GM21619 (cell line): ENCODE data around the gene XPNPEP1.

Source experiments
- ATAC-seq: cut with Tn5 transposase; IDR thresholded peaks from one replicate; pipeline ENCODE4 v1.9.1; 2021; ENCODE audit not compliant: unreplicated experiment

Gene XPNPEP1

DNA sequence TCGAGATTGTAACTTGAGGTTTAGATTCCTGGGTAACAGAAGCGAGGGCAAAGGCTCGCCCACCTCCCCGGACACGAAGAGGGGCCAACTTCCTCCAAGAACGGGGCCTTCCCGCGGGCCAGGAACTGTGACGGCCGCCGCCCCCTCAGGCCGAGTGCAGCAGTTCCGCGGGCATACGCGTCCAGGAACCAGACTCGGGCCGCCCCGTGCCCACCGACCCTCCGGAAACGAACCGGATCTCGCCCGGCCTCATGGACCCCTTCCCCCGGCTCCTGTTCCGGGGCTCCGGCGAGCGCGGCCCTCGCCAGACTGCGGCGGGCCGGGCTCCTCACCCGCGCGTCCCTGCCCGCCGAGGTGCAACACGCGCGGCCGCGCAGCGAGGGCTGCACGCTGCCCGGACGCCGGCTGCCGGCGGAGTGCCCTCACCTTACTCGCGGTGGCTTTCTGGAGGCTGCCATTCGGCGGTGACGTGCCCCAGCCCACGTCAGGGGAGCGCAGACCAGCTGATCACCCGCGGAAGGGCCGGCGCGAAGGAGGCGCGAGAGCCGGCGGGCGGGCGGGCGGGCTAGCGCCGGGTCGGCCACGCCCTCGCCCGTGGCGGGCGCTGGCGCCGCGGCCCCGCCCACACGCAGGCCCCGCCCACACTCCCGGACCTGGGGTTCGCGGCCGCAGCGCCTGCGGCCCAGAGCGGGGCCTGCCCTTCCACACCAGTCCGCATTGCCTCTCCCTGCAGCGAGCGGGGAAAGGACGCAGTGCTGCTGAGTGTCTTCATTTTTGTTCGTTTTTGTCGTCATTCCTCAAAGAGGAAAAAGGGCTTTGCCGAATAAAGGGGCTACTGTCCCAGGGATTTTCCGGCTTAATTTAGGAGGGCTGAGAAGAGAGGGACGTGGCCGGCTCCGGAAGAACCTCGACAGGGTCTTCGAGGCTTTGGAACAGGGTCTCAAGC is at the start of gene XPNPEP1:
XPNPEP1 (minus strand) TSS at position 536 of the 946 bp plus-strand sequence; CDS start at position 458, 78 bp downstream.
- ATAC-seq = peak; percentile 95

DNA sequence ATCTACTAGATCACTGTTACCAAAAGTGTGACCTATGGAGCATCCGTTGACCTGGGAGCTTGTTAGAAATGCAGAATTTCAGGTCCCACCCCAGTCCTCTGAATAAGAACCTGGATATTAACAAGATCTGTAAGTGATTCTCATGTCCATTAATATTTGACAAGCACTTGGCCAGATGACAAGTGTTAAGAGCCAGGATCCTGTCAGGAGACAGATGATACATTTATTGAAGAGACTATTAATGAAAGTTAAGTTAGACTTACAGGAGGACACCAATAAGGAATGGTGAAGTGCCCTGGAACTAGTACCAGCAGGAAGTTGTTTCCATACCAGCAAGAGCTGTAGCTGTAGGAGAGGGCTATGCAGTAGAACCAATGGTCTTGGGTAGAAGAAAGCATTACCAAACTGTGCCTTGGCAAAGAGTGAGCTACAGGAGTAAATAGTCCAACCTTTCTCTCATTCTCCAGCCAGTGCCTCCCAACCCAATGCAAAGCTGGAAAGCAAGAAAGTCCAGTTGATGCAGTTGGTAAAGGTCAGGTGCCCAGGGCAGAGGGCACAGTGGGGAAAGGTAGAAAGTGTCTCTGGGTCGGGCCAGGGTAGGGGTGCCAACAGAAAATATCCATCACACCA is 49.2 kb upstream of the XPNPEP1 start:
- no peak for ATAC-seq

DNA sequence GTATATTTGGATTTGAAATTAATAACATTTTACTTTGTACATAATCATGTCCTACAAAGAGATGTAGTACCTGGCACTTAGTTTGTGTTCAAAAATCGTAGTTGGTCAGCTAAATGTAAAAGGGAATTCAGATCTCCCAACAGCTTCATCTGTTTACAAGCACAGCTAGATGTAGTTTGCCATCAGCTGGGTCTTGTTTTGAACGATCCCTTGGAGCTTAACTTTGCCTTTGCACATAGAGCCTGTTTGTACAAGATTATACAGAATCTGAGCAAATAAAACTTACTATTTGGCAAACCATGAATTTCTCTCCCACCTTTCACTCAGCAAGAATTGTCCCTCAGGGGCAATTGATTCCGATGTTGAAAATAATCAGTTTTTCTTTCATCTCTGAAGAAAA is 48.3 kb upstream of the XPNPEP1 start:
- no peak for ATAC-seq

DNA sequence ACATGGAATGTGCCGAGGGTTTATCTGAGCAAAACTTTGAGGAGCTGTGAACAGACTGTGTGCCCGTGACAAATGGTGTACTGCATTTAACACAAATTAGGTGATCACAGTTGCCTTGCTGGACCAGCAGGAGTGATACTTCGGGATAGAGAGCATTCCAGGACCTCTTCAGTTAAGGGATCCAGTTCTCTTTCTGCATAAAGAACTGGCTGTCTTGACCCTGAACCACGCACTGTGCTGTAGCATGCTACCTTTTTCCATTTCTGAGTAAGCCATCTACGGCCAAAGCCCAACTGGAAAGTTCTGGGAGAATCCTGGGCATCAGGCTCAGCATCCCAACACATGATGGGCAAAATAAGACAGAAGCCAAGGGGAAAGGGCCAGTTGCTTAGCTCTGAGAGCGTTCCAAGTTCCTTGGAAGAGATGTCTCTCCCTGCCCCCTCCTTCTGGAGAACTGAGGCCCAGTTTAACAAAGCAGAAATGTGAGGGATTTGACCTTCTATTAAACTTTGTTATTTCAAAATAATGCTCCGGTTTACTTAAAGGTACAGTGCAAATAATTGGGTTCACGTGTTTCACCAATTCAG is 46.5 kb upstream of the XPNPEP1 start:
- no peak for ATAC-seq

DNA sequence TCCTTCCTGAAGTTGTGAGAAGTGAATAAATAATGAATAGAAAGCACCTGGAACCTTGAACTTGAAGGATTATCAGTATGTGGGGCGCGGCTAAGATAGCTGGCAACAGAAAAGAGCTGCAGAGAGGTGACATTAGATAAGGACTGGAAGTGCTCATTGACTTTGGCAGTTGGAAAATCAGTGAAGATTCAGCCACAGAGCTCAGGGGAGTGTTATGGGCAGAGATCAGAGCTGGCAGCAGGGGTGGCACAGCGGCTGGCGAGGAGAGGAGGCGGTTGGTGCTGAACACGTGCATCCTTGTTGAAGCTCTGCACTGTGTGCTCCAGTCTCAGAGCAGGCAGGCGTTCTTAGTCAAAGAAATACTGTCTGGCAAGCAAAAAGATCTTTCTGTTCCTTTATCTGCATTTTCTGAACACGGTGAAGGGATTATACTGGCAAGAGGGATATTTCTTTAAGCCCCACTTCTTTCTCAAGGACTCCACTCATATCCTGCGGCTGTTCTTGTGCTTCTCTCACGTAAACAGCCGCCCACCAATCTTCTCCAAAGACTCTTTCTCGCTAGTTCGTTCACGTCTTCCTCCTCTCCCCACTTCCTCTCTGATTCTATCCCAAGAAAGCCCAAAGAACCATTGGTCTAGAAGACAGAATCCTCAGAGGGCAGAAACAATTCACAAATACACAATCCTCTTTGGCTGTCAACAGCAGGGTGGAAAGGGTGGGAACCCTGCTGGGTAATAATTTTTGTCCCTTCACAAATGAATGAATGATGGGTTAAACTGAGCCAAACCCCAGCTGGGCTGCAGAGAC is 45.8 kb upstream of the XPNPEP1 start:
- ATAC-seq = no peak

DNA sequence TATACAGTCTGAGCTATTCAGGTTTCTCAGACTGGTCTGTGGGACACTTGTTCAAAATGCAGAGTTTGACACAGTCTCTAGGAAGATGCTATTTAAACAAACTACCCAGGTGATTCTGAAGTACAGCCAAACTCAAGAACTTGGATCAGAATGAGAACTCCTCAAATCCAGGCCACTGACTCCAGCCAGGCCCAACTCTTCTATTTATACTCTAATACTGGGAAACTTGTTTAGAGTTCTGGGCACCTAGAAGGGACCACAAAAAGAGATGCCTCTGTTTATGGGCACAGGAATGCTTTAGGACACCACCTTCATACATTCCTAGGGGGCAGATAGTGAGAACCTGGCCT is 44.4 kb upstream of the XPNPEP1 start:
- ATAC-seq = no peak

DNA sequence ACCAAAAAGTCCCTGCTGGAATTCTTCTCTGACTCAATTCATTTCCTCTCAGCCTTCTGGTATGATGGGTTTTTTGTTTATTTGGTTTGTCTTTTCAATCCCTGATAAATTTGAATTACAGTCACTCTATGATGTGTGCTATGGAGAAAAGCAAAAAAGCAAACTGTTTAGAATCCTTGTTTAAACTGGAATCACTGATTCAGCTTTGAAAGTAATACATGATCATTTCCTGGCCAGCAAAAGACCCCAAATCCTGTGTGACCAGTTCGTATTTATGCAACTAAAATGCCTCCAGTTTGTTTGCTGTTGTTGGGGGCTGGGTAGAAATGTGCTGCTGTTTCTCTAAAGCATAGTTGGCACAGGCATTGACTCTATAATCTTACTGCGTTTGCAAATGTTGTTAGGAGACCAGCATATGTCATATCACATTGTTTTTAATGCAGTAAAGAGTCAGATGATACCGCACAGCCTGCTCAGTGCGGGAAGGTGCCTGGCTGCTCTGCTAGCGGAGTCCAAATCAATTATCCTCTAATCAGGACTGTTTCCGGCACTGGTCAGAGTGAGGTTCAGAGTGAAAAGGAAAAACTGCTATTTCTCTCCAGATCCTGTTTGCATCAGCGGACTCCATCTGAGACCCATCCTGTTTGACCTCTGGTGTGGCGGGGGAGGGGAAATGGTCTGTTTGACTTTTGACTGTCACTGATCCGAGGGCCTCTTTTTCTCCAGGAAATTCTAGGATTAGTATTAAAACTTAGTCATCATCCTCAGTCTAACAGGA is 43.8 kb upstream of the XPNPEP1 start:
- ATAC-seq = no peak

DNA sequence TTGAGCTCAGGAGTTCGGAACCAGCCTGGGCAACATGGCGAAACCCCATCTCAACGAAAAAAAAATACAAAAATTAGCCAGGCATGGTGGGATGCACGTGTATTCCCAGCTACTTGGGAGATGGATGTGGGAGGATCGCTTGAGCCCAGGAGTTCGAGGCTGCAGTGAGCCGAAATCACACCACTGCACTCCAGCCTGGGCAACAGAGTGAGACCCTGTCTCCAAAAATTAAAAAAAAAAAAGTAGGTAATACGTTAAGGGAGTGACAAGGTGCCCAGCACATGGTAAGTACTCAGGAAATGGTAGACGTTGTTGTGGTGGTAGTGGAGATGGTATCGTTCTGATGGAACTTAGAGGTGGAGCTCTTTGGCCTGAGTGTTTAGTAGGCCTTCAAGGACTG is 41.0 kb upstream of the XPNPEP1 start:
- no peak for ATAC-seq

DNA sequence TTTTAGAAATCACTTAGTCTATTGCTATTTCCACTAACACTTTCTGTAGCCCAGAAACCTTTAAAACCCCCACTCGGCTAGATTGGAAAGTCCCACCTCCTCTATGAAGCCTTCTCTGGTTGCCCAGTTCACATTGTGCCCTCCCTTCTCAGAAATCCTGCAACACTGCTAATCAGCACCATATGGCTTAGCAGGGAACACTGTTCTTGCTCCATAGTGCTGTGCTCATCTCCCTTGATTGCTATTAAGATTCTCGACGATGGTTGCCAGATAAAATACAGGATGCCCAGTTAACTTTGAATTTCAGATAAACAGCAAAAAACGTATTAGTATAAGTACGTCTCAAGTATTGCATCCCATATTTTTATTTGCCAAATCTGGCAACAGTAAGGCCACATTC is 40.1 kb upstream of the XPNPEP1 start:
- no peak for ATAC-seq

DNA sequence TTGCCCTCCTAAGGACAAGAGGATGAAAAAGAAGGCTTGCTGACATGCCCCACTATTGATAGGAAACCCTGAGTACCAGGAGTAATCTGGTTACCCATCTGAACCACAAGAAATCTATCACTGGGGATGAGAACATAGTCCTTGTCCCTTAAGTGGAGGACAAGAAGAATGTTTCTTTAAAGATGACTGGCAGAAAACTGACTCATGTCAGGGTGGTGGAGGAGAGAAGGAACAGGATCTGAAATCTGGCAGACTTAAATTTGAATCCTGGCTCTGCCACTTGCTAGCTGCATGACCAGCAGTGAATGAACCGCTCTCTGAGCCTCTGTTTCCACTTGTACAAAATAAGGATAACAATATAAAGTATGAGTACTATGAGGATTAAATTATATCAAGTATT is 38.9 kb upstream of the XPNPEP1 start:
- no peak for ATAC-seq

DNA sequence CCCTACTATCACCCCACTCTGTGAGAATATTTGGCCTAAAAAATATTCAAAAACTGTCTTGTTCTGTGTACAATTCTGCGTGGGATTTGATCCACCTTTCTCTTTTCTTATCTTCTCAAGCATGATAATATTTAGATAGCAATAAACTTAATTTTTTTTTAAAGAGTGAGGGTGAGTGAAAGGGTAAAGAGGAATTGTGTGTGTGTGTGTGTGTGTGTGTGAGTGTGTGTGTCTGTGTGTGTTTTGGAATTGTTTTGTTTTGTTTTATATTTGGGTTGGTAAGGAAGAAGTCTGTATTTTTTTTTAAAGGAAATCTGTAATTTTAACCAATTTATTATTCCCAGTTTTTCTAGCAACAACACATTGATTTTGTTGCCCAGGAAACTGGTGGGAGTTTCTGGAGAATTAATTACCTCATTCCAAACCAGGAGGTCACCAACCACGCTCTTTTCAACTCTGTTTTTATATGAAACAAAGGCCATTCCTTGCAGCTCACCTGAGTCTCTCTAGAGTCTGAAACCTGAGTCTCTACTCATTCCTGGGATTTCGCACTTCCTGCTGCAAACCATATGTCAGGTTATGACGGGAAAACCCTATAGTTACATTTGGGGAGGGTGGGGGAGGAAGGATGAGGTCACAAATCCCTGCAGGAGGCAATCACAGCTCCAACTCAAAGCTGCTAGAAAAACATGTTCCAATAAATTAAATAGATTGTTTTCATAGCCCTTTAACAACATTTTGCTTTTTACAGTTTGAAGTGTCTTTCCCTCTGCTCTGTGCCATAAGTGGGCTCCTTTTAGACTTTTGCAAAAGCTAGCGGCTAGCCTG is 38.1 kb upstream of the XPNPEP1 start:
- no peak for ATAC-seq

DNA sequence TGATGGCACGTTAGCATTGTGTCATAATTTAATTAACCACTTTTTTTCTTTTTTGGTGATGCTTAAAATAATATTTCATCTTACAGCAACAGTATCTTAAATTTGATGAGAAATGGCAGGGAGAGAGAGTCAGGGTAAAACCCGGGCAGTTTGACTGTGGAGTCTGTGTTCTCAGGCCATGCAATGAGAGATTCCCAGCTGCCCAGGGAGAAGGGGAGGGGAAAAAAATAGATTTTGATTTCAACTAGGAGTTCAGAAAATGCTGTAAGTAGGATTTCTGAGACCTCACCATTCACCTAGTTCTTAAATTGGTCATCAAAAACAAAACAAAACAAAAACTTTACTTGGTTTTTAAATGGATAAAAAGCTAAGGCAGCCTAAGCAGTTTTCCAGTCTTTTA is 37.4 kb upstream of the XPNPEP1 start:
- no peak for ATAC-seq

DNA sequence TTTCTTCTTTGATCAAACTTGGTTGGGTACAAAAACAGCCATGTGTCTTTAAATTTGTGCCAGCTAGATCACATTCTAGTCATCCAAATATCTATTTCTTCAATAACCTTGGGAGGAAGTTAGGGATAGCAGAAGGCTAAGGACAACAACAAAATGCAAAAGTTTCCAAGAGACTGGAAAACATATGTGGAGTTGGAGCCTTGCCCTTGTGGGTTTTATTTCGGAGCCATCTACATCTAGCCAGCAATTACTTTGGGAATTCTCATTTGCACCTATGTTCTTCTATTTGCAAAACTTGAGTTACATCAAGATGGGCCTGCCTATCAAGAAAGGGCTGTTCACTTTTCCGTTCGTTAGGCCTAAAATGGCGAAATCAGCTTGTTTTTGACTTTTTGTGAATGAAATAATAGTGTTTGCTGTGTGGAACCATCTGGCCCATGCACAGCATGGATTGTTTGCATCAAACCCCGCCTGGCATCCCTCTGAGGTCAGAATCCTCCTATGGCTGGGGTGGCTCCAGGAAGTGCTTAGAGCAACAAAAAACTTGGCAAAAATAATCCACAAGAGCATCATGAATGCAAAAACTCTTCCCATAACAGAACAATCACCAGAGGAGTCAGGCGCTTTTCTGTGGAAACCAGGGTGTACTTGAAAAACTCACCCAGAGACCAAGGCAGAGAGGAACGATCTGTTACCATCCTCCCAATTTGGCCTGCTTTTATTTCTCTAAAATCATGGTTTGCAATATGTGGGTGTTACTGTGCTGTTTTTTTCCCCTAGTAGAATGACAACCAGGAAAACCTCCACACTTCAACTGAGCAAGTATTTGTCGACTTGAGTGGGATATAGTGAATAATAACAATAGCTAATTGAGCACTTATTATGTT is 36.2 kb upstream of the XPNPEP1 start:
- no peak for ATAC-seq

DNA sequence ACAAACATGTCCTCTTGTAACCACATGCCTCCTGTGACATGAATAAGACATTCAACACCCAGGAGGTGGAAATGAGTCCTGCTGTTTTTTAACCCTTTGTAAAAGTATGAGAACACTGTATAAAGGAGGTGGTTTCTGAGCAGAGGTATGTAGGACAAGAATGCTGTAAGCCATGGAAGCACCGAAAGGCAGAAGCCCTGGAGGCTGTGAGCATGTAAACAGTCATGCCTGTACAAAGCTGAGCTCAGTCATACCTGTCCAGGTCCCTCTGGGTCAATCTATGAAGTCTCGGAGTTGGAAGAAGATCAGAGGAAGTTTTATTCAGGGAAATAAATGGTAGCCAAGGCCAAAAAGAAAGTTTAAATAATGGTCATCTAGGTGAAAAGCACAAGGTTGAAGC is 34.7 kb upstream of the XPNPEP1 start:
- ATAC-seq = no peak

DNA sequence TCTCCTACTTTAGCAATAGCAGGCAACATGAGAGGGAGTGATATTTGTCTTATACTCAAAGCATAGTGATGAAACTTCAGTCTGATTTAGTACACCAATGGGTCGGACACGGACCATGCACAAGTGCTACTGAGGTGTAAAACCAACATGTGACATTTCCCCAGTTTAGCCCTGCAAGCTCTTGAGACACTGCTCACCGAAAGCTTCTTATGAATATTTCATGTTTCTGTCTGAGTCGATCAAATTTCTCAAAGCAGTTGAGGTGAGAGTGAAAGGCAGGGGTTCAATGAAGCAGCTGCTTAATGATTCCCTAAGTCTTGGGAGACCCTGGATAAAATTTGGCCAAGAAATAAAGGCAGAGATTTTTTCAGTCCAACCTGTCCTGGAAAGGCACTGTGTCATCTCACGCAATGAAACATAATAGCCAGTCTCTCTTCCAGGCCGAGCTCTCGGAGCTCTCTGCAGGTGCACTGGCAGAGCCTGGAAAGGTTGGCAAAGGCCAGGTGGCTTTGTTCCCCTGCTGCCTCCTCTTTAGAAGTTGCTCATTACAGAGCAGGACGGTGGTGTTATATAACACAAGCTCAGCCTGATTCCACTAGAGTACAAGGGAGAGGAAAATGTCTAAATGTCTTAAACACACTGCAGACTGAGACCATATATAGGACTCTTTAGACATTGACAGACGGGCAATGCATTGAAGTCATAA is 33.9 kb upstream of the XPNPEP1 start:
- peak; percentile 95 for ATAC-seq

DNA sequence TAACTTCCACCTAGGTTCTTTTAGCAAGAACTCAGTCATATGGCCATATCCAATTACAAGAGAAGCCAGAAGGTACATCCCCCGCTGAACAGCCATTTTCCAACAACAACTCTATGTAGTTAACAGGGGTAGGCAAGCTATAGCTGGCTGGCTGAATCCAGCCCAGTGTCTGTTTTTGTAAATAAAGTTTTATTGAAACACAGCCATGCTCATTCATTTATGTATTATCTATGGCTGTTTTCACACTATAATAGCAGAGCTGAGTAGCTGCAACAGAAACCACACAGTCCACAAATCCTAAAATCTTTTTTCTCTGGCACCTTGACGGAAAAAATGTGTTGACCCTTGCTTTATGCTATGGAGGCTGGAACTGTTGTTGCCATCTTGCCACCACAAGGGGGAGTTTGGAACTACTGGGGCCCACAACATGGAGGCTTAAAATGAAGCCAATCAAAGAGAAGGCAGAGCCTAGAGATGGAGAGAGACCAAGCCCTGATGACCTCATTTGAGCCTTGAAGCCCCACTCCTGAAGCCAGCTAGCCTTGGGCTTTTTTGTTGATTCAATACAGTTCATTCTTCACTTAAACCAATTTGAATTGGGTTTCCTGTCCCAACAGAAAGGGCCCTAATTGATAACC is 33.3 kb upstream of the XPNPEP1 start:
- peak; percentile 65 for ATAC-seq

DNA sequence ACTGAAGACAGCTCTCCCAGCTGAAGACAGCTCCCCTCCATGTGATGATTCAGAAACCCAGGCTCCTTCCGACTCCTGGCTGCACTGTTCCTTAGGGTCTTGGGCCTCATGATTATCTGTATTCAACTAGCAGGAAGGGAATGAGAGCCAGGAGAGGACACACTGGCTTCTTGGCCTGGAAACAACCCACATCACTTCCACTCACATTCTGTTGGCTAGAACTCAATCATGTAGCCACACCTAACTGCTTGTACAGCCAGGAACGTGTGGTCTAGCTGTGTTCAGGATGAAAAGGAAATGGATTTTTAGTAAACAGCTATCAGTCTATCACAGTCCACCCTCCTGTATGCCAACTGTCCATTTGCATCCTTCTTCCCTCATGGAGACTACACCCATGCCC is 30.5 kb upstream of the XPNPEP1 start:
- no peak for ATAC-seq

DNA sequence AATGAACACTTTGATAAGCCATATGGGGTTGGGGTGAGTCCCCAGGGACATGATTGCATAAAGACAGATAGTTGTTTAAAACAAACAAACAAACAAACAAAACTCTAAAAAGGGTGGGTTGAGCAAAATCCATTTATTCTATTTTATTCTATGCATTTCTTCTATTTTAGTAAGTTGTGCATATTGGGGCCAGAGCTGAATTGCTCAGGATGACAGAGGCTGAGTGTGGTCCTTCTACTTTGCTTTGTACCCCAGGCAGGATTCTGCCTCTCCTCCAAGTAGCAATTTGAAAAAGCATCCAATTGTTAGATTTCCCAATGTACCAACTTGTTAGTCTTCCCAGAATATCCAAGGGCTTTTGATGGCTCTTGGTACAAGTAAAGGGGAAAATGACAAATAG is 29.2 kb upstream of the XPNPEP1 start:
- no peak for ATAC-seq
